GM15510 (cell line): ENCODE data around the gene PHYHD1.
A peak's percentile ranks its signal among the peaks of the same experiment; 100 is the strongest.

Experiments used
- POLR2A ChIP-seq: IDR thresholded peaks from 3 replicates; pipeline ENCODE4 v1.6.1; 2011; ENCODE audit warnings: borderline replicate concordance; ENCODE audit not compliant: insufficient read length; ENCODE audit errors: extremely low read depth

PHYHD1 gene

GRCh38 chr9:128920381-128921058 is at the start of gene PHYHD1:
TSS of gene PHYHD1 (plus strand) at chr9:128920982. CDS start at chr9:128922324, 1,342 bp downstream.
- no peak for TF ChIP-seq POLR2A

GRCh38 chr9:128877852-128878251 is 42.9 kb upstream of the PHYHD1 start:
- TF ChIP-seq POLR2A: no peak

DNA sequence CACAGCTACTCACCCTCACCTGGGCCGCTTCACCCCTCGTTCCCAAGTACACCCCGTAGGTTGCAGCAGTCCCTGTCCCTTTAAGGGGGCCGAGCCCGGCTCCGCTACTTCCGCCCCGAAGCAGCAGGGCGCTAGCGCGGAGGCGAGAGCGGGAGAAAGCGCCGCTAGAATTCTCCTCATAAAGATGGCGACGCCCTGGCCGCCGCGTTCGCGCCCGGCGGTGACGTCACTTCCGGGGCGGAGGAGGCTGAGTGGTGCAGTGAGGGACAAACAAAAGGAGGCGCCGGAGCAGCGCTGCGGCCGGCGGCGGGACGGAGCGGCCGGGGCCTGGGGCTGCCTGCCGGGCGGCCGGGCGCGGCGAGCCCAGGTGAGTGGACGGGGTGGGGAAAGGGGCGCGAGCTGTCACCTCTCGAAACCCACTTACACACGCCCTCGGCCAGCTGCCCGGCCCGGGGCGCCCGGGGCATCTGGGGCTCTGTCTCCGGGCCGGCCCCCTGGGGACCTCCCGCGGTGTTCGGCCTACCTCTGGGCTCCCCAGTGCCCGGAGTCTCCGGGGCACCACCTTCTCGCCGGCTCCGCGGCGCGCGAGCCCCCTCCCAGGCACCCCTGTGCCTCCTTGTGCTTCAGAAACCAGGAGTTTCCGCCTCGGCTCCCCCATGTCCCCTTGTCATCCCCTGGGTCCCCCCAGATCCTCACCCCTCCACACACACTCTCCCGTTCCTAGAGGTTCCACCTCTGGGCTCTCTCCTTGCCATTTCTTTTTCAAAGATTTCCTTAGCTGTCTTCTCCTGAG is 38.7 kb upstream of the PHYHD1 start, which contains the start of the genes KYAT1 and LRRC8A:
Gene KYAT1, minus strand, starts transcription at position 67 of the 793 bp plus-strand sequence. CDS start 36,545 bp downstream, outside the sequence.
Gene LRRC8A, plus strand, starts transcription at position 250 of the 793 bp plus-strand sequence. CDS start 25,032 bp downstream, outside the sequence.
- peak; percentile 81 for TF ChIP-seq POLR2A

- TF ChIP-seq POLR2A: no peak
Observed at GRCh38 chr9:128882677-128883603, 37.8 kb upstream of the PHYHD1 start.

GRCh38 chr9:128884164-128884563 is 36.6 kb upstream of the PHYHD1 start:
- no peak for TF ChIP-seq POLR2A

GRCh38 chr9:128885376-128885775 is 35.4 kb upstream of the PHYHD1 start:
- no peak for TF ChIP-seq POLR2A

DNA sequence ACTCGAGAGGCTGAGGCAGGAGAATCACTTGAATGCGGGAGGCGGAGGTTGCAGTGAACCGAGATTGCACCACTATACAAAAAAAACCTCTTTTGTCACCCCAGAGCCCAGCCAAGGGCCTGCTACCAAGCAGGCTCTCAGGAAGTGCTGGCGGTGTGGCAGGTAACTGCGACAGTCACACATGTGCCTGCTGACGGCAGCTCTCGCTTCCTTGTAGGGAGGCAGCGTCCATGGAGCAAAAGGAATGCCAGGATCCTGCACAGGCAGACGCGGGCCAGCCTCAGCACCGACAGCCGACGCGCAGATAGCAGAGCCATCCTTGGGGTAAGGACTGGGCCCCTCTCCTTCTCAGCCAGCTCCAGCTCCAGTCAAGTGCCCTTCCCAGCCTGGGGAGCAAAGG is 35.0 kb upstream of the PHYHD1 start:
- no peak for TF ChIP-seq POLR2A

GRCh38 chr9:128886211-128886891 is 34.4 kb upstream of the PHYHD1 start:
- TF ChIP-seq POLR2A: no peak

- TF ChIP-seq POLR2A: no peak
Observed at GRCh38 chr9:128887049-128887448, 33.7 kb upstream of the PHYHD1 start.

DNA sequence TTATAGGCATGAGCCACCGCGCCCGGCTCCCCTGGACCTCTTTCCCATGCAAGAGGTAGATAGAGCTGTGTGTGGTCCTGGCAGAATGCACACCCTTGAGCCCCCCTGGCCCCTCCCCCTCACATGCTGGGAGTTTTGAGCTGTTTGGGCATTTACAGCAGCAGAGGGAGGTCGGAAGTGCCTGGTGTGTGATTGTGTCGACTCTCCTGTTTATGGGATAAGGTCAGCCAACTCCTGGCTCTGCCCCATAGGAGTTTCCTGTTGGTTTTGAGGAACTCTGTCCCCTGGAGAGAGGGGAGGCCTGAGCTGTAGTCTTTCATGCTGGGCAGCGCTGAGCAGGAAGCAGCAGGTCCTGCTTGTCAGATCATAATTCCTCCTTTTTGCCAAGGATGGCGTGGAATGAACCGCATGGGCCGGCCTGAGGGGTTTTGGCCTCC is 32.9 kb upstream of the PHYHD1 start:
- no peak for TF ChIP-seq POLR2A

DNA sequence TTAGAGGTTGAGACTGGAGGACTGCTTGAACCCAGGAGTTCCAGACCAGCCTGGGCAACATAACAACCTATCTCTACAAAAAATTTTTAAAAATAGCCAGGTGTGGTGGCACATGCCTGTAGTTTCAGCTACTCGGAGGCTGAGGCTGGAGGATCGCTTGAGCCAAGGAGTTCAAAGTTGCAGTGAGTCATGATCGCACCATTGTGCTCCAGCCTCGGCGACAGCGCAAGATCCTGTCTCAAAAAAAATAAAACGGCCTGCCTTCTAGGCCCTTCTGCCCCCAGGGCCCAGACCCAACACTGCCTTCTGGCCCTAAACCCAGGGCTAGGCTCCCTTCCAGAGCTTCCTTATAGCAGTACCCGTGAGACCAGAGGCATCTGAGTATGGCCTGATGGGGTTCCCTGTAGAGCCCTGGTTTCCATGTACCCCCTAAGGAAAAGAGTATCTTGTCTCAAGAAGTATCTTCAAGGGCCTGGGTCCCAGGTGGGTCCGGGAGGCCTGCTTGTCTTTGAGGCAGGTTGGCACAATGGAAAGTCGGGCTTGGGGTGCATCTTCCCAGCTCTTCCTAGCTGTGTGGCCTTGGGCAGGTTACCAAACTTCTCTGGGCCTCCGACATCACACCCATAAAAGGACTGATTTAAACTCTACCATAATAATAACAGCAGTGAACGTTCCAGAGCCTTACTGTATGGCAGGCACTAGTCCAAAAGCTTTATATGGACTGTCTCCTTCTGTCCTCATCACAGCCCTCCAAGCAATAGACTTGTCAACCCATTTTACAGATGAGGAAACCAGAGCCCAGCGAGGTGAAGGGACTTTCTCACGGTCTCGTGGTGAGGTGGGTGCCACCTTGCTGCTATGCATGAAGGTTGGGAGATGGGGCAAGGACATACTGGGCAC is 29.2 kb upstream of the PHYHD1 start:
- TF ChIP-seq POLR2A: no peak

- TF ChIP-seq POLR2A: no peak
Observed at GRCh38 chr9:128892221-128892921, 28.4 kb upstream of the PHYHD1 start.
